Measurements from ENCODE around the gene UBE2I.

GRCh38 chr16:1265090-1265630 is 44.3 kb upstream of the UBE2I start:
- TF ChIP-seq TAF1 (conservative IDR thresholded peaks at IDR 0.05) = no peak
- no peak for TF ChIP-seq CTCF (IDR thresholded peaks at IDR 0.05; ENCODE audit: low read depth, low read length, missing input control)
- TF ChIP-seq RXRA (IDR thresholded peaks at IDR 0.05) = no peak
